WI38 (cell line): ENCODE data around the gene IDI1.
"Not testable (repeated sequence)": the region's sequence is repeated elsewhere in the genome, so short reads cannot be mapped to it uniquely, and the experiment has no call there.

ENCODE experiments used
- H3K4me3 ChIP-seq: 2 replicates; pipeline ENCODE4 v1.5.1; 2011; ENCODE audit warnings: low read depth, mild to moderate bottlenecking, control low read depth, low read length
- TF ChIP-seq, protein P1 (sequence below): IDR thresholded peaks from 2 replicates; pipeline ENCODE4 v1.5.1; 2012; ENCODE audit warnings: low read depth, mild to moderate bottlenecking, control low read depth, low read length

IDI1 gene

DNA sequence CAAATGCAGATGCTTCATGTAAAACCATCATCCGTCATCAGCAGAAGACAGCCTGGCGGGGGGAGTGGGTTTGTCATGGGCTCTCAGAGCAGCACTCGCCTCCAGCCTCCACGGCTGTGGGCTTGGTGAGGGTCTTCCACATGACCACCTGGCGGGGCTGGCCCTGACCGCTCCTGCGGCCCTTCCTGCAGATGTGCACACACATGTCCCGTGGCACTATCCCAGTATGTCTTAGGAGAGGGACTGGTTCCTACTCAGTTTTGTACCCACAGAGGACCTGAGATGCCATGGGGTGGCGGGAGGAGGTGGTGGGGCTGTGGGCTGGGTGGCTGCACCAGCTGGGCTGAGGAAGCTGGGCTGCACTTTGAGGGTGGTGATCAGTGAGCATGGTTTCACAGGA lies 28.0 kb downstream of the IDI1 start:
- H3K4me3 ChIP-seq = no peak overlapping the region
- TF ChIP-seq, protein P1, sequence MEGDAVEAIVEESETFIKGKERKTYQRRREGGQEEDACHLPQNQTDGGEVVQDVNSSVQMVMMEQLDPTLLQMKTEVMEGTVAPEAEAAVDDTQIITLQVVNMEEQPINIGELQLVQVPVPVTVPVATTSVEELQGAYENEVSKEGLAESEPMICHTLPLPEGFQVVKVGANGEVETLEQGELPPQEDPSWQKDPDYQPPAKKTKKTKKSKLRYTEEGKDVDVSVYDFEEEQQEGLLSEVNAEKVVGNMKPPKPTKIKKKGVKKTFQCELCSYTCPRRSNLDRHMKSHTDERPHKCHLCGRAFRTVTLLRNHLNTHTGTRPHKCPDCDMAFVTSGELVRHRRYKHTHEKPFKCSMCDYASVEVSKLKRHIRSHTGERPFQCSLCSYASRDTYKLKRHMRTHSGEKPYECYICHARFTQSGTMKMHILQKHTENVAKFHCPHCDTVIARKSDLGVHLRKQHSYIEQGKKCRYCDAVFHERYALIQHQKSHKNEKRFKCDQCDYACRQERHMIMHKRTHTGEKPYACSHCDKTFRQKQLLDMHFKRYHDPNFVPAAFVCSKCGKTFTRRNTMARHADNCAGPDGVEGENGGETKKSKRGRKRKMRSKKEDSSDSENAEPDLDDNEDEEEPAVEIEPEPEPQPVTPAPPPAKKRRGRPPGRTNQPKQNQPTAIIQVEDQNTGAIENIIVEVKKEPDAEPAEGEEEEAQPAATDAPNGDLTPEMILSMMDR = no peak

DNA sequence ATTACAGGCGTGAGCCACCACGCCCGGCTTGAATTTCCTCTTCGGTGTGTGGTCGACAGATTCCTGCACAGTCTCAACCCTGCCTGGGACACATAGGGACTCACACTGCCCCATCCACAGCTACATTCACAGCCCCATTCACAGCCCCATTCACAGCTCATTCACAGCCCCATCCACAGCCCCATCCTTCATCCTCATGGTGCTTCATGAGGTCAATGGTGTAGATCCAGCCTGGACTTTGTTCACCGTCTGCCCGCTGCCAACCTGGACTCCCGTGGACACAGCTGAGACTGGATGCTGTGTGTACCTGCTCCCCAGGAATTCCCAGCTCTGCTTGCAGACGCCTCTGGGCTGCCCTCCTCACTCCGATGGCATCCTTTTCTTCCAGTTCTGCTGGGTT lies 28.5 kb downstream of the IDI1 start:
- TF ChIP-seq, protein P1 = no peak
- H3K4me3 ChIP-seq = no peak overlapping the region

DNA sequence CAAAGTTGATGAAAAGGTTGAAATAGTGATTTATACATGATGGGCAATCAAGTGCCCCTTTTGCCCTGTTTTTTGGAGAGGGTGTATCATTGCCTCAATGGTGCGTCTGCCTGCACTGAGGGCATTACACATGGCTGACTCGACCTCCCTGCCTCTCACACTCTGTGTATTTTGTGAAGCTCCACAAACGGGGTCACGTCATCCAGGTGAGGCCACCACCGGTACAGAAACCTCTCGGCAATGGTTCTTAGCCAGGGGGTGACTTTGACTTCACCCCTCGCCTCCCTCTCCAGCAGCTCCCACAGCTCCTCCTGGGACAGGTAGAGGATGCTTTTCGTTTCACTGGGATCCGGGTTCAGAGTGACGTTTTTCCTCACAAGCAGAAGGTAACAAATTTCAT lies 29.6 kb downstream of the IDI1 start:
- H3K4me3 ChIP-seq = no peak overlapping the region
- TF ChIP-seq, protein P1 = no peak

DNA sequence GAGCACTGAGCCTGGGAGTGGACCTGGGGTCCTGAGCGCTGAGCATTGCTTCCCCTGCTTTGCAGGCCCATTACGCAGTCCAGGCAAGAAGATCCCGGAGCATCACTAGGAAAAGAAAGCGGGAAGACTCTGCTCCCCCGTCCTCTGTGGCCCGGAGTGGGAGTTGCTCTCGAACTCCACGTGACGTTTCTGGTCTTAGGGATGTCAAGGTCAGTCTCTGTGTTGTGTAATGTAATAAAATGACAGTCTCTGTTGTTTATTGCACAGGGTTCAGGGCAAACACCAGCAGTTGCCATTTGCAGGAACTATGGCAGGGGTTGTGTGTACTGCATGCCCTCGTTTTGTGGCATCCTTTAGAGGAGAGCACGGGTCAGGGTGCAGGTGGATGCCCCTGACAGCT lies 33.2 kb downstream of the IDI1 start:
- H3K4me3 ChIP-seq = no peak overlapping the region
- TF ChIP-seq, protein P1 = no peak

DNA sequence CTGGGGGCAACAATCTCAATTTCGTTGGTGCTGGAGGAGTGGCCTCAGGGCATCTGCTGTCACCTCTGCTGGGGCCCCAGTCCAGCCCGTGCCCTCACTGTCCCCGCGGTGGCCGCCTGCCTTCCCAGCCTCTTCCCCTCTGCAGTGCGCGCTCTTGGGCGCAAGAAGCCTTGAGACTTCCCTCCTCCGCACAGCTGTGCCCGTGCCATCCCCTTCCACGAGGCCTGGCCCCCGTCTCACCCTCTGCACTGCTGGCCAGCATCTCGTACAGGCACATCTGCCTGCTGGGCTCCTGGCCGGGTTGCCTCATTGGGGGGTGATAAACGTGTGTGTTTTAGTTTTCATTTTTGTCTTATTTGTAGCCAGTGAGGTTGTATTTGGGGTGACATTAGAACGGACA lies 37.2 kb downstream of the IDI1 start:
- no peak overlapping the region for H3K4me3 ChIP-seq
- TF ChIP-seq, protein P1 = no peak

DNA sequence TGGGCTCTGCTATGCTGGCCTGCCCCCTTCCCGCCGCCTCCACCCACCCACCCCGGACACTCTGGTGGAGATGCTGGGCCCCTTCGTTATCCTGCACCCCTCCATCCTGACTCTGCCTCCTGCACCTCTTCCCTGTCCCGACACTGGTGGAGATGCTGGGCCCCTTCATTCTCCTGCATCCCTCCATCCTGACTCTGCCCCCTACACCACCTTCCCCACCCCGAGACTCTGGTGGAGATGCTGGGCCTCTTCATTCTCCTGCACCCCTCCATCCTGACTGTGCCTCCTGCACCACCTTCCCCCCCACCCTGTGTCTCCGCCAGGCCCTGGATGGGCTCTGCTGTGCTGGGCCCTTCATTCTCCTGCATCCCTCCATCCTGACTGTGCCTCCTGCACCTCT lies 38.2 kb downstream of the IDI1 start:
- TF ChIP-seq, protein P1 = no peak
- no peak overlapping the region for H3K4me3 ChIP-seq

DNA sequence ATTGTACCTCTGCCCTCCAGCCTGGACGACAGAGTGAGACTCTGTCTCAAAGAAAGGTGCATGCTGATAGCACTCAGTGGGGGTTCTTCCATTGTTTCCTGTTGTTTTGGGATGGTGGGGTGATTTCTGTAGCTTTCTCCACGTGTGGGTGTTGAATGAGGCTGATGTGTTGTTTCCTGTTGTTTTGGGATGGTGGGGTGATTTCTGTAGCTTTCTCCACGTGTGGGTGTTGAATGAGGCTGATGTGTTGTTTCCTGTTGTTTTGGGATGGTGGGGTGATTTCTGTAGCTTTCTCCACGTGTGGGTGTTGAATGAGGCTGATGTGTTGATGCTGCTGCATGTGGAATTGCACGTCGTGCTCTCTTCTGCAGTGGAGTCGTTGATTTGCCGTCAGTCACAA lies 39.0 kb downstream of the IDI1 start:
- not testable (repeated sequence) for H3K4me3 ChIP-seq

DNA sequence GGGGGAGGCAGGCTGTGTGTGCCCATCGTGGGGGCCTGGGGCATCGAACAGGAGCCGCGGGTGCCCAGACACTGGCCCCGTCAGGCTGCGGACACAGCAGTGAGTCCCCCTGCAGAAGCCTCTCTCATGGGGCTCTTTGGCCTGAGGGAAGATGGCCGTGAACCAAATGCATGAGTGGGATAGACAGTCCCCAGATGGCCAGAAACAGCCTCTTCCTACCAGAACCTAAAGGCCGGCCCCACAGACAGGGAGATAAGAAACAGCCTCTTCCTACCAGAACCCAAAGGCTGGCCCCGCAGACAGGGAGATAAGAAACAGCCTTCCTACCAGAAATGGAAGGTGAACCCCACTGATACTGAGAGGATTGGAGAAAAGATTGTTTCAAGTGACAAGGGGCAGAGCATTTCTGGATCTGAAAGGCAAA lies 39.8 kb downstream of the IDI1 start:
- no peak overlapping the region for H3K4me3 ChIP-seq
- TF ChIP-seq, protein P1 = no peak
